Right lobe of liver (tissue), 6 donors: ENCODE measurements around the gene RARG. TPM values are rescaled to one million over a fixed set of nuclear protein-coding genes. Genes with fewer than 3 reads are reported as not detected.

Experiments
- ATAC-seq, 4 donors: fragments of 200-7000 bp; cut with Tn5 transposase; one replicate each; pipeline ENCODE4 v1.9.1; 2020; ENCODE audit warnings: mild to moderate bottlenecking in 4 of 4, moderate library complexity in 4 of 4
- DNase-seq, 3 donors: peaks; one replicate each; pipeline ENCODE4 v3.0.0-alpha.2; 2020
- H3K27ac ChIP-seq, 3 donors: fragments of 200-600 bp; one replicate each; pipeline ENCODE4 v1.8.0; 2022
- H3K27me3 ChIP-seq, 2 donors: fragments of 200-600 bp; one replicate each; pipeline ENCODE4 v1.8.0; 2022
- H3K36me3 ChIP-seq, 4 donors: fragments of 200-600 bp; sonication (generic) in 1 of 4; one replicate each; pipeline versions ENCODE4 v1.5.1 to v1.8.0; 2017 to 2022; ENCODE audit warnings: control low read depth in 1 of 4
- H3K4me1 ChIP-seq, 4 donors: fragments of 200-600 bp; sonication (generic) in 1 of 4; one replicate each; pipeline versions ENCODE4 v1.5.1 to v1.8.0; 2017 to 2022; ENCODE audit warnings: control low read depth in 1 of 4
- H3K4me3 ChIP-seq, 3 donors: fragments of 200-600 bp; one replicate each; pipeline ENCODE4 v1.8.0; 2022
- H3K9me3 ChIP-seq, 4 donors: fragments of 200-600 bp; sonication (generic) in 1 of 4; one replicate each; pipeline versions ENCODE4 v1.5.1 to v1.8.0; 2017 to 2022; ENCODE audit warnings: control low read depth in 1 of 4
- CTCF ChIP-seq, 4 donors: fragments of 200-600 bp in 3 of 4; fragments of 450-650 bp in 1 of 4; IDR thresholded peaks; one replicate each; pipeline versions ENCODE4 v1.5.1 to v1.8.0; 2016 to 2022; ENCODE audit warnings: antibody characterized with exemption in 4 of 4, mild to moderate bottlenecking in 2 of 4
- POLR2A ChIP-seq: fragments of 450-650 bp; IDR thresholded peaks from one replicate; pipeline ENCODE4 v1.6.1; 2017; ENCODE audit warnings: antibody characterized with exemption, mild to moderate bottlenecking
- WGBS: methylation state at CpG from one replicate; pipeline ENCODE4 v1.1.6; 2018; ENCODE audit warnings: low coverage, low lambda C conversion rate; ENCODE audit not compliant: insufficient coverage; ENCODE audit errors: missing lambda C conversion rate; 5-methylcytosine and 5-hydroxymethylcytosine counted together
- intact Hi-C, 2 donors: fragments of 100-400 bp; cut with DNase I; formaldehyde crosslinking; loops; one replicate each; pipeline versions ENCODE4 v1.11.2 to v1.14.1; 2022
- total RNA-seq, 6 experiments: library from RNA; depleted of rRNA in 2 of 6; stranded (reverse); fragments of >200 nt in 2 of 6; fragmentation: NEBNext Ultra II Directional in 3 of 6; extraction: Animal tissue kit (Norgen Biotek cat#: 25700) in 3 of 6; gene quantifications; one replicate each; pipeline versions ENCODE4 v1.1.0 to v1.2.4, GENCODE V29; 2016 to 2023
- donor health status: DM: no; HTN: yes; CAD: no.
- donor health status: DM: no; HTN: no; CAD: no.
- donor health status: DM: no; HTN: no; CAD: no.
- donor health status: DM: no; HTN: yes; CAD: no.
- donor health status: DM: no; HTN: yes; CAD: no.

The RARG gene
- total RNA-seq, 6 experiments from 2014 or later, result 1.9 to 2.4 (median 2.1) TPM

- H3K4me1 ChIP-seq, result peaks cover 0 to 19% (median 4%) of the 10 kb centered on the region in 4 donors
- TF ChIP-seq CTCF (IDR thresholded peaks at IDR 0.05) (no peak), POLR2A (no peak)
- no peak overlapping the region for H3K27ac ChIP-seq
- intact Hi-C loops, result loop anchor here (5.0 to 10.0 kb wide), 2 partner anchors 127 to 129 kb away; no protein-coding TSS in a partner anchor
- H3K9me3 ChIP-seq, result no peaks in the 10 kb centered on the region
- WGBS, result 72% methylated on average over 6 of the region's 11 CpGs
- no peaks in the 10 kb centered on the region for H3K27me3 ChIP-seq
- DNase-seq (no peak), ATAC-seq (no peak)
- H3K4me3 ChIP-seq, result no peak overlapping the region
- H3K36me3 ChIP-seq, result peaks cover 0 to 3% (median 0%) of the 10 kb centered on the region in 4 donors
Measured at GRCh38 chr12:53193985-53194716, 37.9 kb downstream of the RARG start.

- TF ChIP-seq POLR2A (no peak), CTCF (IDR thresholded peaks at IDR 0.05) (no peak)
- Histone ChIP-seq H3K4me1 (peaks cover 0 to 17% (median 4%) of the 10 kb centered on the region in 4 donors), H3K27ac (no peak overlapping the region), H3K9me3 (no peaks in the 10 kb centered on the region), H3K27me3 (no peaks in the 10 kb centered on the region), H3K36me3 (peaks cover 0 to 5% (median 0%) of the 10 kb centered on the region in 4 donors), H3K4me3 (no peak overlapping the region)
- WGBS, result 57% methylated on average over 3 of the region's 9 CpGs
- ATAC-seq, result no peak
- no peak for DNase-seq
- intact Hi-C loops, result loop anchor here (5.0 to 10.0 kb wide), 2 partner anchors 126 to 128 kb away; no protein-coding TSS in a partner anchor
Measured at GRCh38 chr12:53193040-53193439, 39.0 kb downstream of the RARG start.

GRCh38 chr12:53192531-53193021, 39.4 kb downstream of the RARG start:
- H3K36me3 ChIP-seq, result peaks cover 0 to 10% (median 2%) of the 10 kb centered on the region in 4 donors
- ATAC-seq, result no peak
- intact Hi-C loops, result loop anchor here (5.0 to 10.0 kb wide), 2 partner anchors 125 to 128 kb away; no protein-coding TSS in a partner anchor
- WGBS, result no CpG with 5 or more reads among the region's 14 CpGs
- TF ChIP-seq CTCF (IDR thresholded peaks at IDR 0.05) (no peak), POLR2A (no peak)
- H3K4me3 ChIP-seq, result no peak overlapping the region
- no peaks in the 10 kb centered on the region for H3K27me3 ChIP-seq
- H3K4me1 ChIP-seq, result peaks cover 0 to 14% (median 4%) of the 10 kb centered on the region in 4 donors
- no peak for DNase-seq
- no peaks in the 10 kb centered on the region for H3K9me3 ChIP-seq
- H3K27ac ChIP-seq, result no peak overlapping the region

GRCh38 chr12:53191885-53192530, 40.0 kb downstream of the RARG start:
- DNase-seq (peak in 1 of 3 donors; percentile 34), ATAC-seq (no peak)
- Histone ChIP-seq H3K4me3 (no peak overlapping the region), H3K9me3 (no peaks in the 10 kb centered on the region), H3K27ac (no peak overlapping the region), H3K4me1 (peaks cover 0 to 14% (median 2%) of the 10 kb centered on the region in 4 donors), H3K36me3 (peaks cover 0 to 15% (median 4%) of the 10 kb centered on the region in 4 donors), H3K27me3 (no peaks in the 10 kb centered on the region)
- WGBS, result 52% methylated on average over 2 of the region's 14 CpGs
- intact Hi-C loops, result loop anchor here (5.0 to 10.0 kb wide), 2 partner anchors 125 to 127 kb away; no protein-coding TSS in a partner anchor
- TF ChIP-seq POLR2A (no peak), CTCF (IDR thresholded peaks at IDR 0.05) (no peak)
